ENCODE measurements around the gene UBA6.
"Not testable (repeated sequence)": the region's sequence is repeated elsewhere in the genome, so short reads cannot be mapped to it uniquely, and the experiment has no call there.

The UBA6 gene

GRCh38 chr4:67651536-67651935, 49.4 kb downstream of the UBA6 start:
- Histone ChIP-seq H3K9ac (ENCODE audit: low read depth, low read length) (no peak overlapping the region), H3K27me3 (ENCODE audit: control insufficient read depth, insufficient read depth, low read length) (no peaks in the 10 kb centered on the region), H3K9me3 (replicated peaks; ENCODE audit: low read length) (no peaks in the 10 kb centered on the region), H3K4me1 (ENCODE audit: control insufficient read depth, insufficient read depth, low read length) (no peaks in the 10 kb centered on the region), H3K4me2 (ENCODE audit: low read length) (no peak overlapping the region), H3K4me3 (ENCODE audit: low read length) (no peak overlapping the region), H3K36me3 (ENCODE audit: insufficient read depth, low read length) (peaks cover 14% of the 10 kb centered on the region)

GRCh38 chr4:67638136-67638535, 62.8 kb downstream of the UBA6 start:
- H3K4me2 ChIP-seq (ENCODE audit: low read length), result no peak overlapping the region
- peaks cover 42% of the 10 kb centered on the region for H3K36me3 ChIP-seq (ENCODE audit: insufficient read depth, low read length)
- no peaks in the 10 kb centered on the region for H3K27me3 ChIP-seq (ENCODE audit: control insufficient read depth, insufficient read depth, low read length)
- no peaks in the 10 kb centered on the region for H3K4me1 ChIP-seq (ENCODE audit: control insufficient read depth, insufficient read depth, low read length)
- no peaks in the 10 kb centered on the region for H3K9me3 ChIP-seq (replicated peaks; ENCODE audit: low read length)
- H3K9ac ChIP-seq (ENCODE audit: low read depth, low read length), result no peak overlapping the region
- H3K4me3 ChIP-seq (ENCODE audit: low read length), result no peak overlapping the region

GRCh38 chr4:67636978-67637377, 64.0 kb downstream of the UBA6 start:
- not testable (repeated sequence) for H3K9ac ChIP-seq (ENCODE audit: low read depth, low read length); H3K4me3 ChIP-seq (ENCODE audit: low read length); H3K4me1 ChIP-seq (ENCODE audit: control insufficient read depth, insufficient read depth, low read length); H3K27me3 ChIP-seq (ENCODE audit: control insufficient read depth, insufficient read depth, low read length); H3K4me2 ChIP-seq (ENCODE audit: low read length); H3K9me3 ChIP-seq (replicated peaks; ENCODE audit: low read length)
- peaks cover 48% of the 10 kb centered on the region for H3K36me3 ChIP-seq (ENCODE audit: insufficient read depth, low read length)

- H3K9ac ChIP-seq (ENCODE audit: low read depth, low read length), result no peak overlapping the region
- peaks cover 57% of the 10 kb centered on the region for H3K36me3 ChIP-seq (ENCODE audit: insufficient read depth, low read length)
- no peaks in the 10 kb centered on the region for H3K27me3 ChIP-seq (ENCODE audit: control insufficient read depth, insufficient read depth, low read length)
- H3K4me1 ChIP-seq (ENCODE audit: control insufficient read depth, insufficient read depth, low read length), result no peaks in the 10 kb centered on the region
- H3K4me2 ChIP-seq (ENCODE audit: low read length), result no peak overlapping the region
- no peak overlapping the region for H3K4me3 ChIP-seq (ENCODE audit: low read length)
- no peaks in the 10 kb centered on the region for H3K9me3 ChIP-seq (replicated peaks; ENCODE audit: low read length)
These were observed 65.6 kb downstream of the UBA6 start for GRCh38 chr4:67635331-67635730.

- Histone ChIP-seq H3K4me1 (ENCODE audit: control insufficient read depth, insufficient read depth, low read length) (no peaks in the 10 kb centered on the region), H3K4me2 (ENCODE audit: low read length) (no peak overlapping the region), H3K4me3 (ENCODE audit: low read length) (no peak overlapping the region), H3K9me3 (replicated peaks; ENCODE audit: low read length) (no peaks in the 10 kb centered on the region), H3K27me3 (ENCODE audit: control insufficient read depth, insufficient read depth, low read length) (no peaks in the 10 kb centered on the region), H3K36me3 (ENCODE audit: insufficient read depth, low read length) (peaks cover 58% of the 10 kb centered on the region), H3K9ac (ENCODE audit: low read depth, low read length) (no peak overlapping the region)
These were observed 66.2 kb downstream of the UBA6 start for GRCh38 chr4:67634741-67635140.

- H3K9me3 ChIP-seq (replicated peaks; ENCODE audit: low read length), result no peaks in the 10 kb centered on the region
- no peak overlapping the region for H3K4me3 ChIP-seq (ENCODE audit: low read length)
- no peak overlapping the region for H3K4me2 ChIP-seq (ENCODE audit: low read length)
- H3K9ac ChIP-seq (ENCODE audit: low read depth, low read length), result no peak overlapping the region
- H3K27me3 ChIP-seq (ENCODE audit: control insufficient read depth, insufficient read depth, low read length), result no peaks in the 10 kb centered on the region
- H3K4me1 ChIP-seq (ENCODE audit: control insufficient read depth, insufficient read depth, low read length), result no peaks in the 10 kb centered on the region
- H3K36me3 ChIP-seq (ENCODE audit: insufficient read depth, low read length), result peaks cover 57% of the 10 kb centered on the region
These were observed 68.5 kb downstream of the UBA6 start for GRCh38 chr4:67632492-67632891.

GRCh38 chr4:67624939-67625338, 76.0 kb downstream of the UBA6 start:
- Histone ChIP-seq H3K36me3 (ENCODE audit: insufficient read depth, low read length) (peaks cover 62% of the 10 kb centered on the region), H3K4me1 (ENCODE audit: control insufficient read depth, insufficient read depth, low read length) (no peaks in the 10 kb centered on the region), H3K4me2 (ENCODE audit: low read length) (no peak overlapping the region), H3K27me3 (ENCODE audit: control insufficient read depth, insufficient read depth, low read length) (no peaks in the 10 kb centered on the region), H3K9me3 (replicated peaks; ENCODE audit: low read length) (no peaks in the 10 kb centered on the region), H3K9ac (ENCODE audit: low read depth, low read length) (no peak overlapping the region), H3K4me3 (ENCODE audit: low read length) (no peak overlapping the region)

- no peaks in the 10 kb centered on the region for H3K4me1 ChIP-seq (ENCODE audit: control insufficient read depth, insufficient read depth, low read length)
- H3K36me3 ChIP-seq (ENCODE audit: insufficient read depth, low read length), result peaks cover 28% of the 10 kb centered on the region
- H3K27me3 ChIP-seq (ENCODE audit: control insufficient read depth, insufficient read depth, low read length), result no peaks in the 10 kb centered on the region
- H3K9me3 ChIP-seq (replicated peaks; ENCODE audit: low read length), result no peaks in the 10 kb centered on the region
- no peak overlapping the region for H3K4me2 ChIP-seq (ENCODE audit: low read length)
- no peak overlapping the region for H3K9ac ChIP-seq (ENCODE audit: low read depth, low read length)
- no peak overlapping the region for H3K4me3 ChIP-seq (ENCODE audit: low read length)
These were observed 84.5 kb downstream of the UBA6 start for GRCh38 chr4:67616478-67616877.

GRCh38 chr4:67615119-67615518, 85.8 kb downstream of the UBA6 start:
- Histone ChIP-seq H3K36me3 (ENCODE audit: insufficient read depth, low read length) (peaks cover 15% of the 10 kb centered on the region), H3K9ac (ENCODE audit: low read depth, low read length) (no peak overlapping the region)

GRCh38 chr4:67614186-67614585, 86.8 kb downstream of the UBA6 start:
- peaks cover 14% of the 10 kb centered on the region for H3K36me3 ChIP-seq (ENCODE audit: insufficient read depth, low read length)
- H3K9me3 ChIP-seq (replicated peaks; ENCODE audit: low read length), result no peaks in the 10 kb centered on the region
- H3K4me3 ChIP-seq (ENCODE audit: low read length), result no peak overlapping the region
- no peaks in the 10 kb centered on the region for H3K4me1 ChIP-seq (ENCODE audit: control insufficient read depth, insufficient read depth, low read length)
- no peak overlapping the region for H3K9ac ChIP-seq (ENCODE audit: low read depth, low read length)
- no peaks in the 10 kb centered on the region for H3K27me3 ChIP-seq (ENCODE audit: control insufficient read depth, insufficient read depth, low read length)
- H3K4me2 ChIP-seq (ENCODE audit: low read length), result no peak overlapping the region

More at GRCh38 chr4:67615119-67615518, 85.8 kb downstream of the UBA6 start:
- Histone ChIP-seq H3K27me3 (ENCODE audit: control insufficient read depth, insufficient read depth, low read length) (no peaks in the 10 kb centered on the region), H3K4me2 (ENCODE audit: low read length) (no peak overlapping the region), H3K4me1 (ENCODE audit: control insufficient read depth, insufficient read depth, low read length) (no peaks in the 10 kb centered on the region), H3K4me3 (ENCODE audit: low read length) (no peak overlapping the region), H3K9me3 (replicated peaks; ENCODE audit: low read length) (no peaks in the 10 kb centered on the region)

GRCh38 chr4:67608027-67608426, 92.9 kb downstream of the UBA6 start:
- H3K9ac ChIP-seq (ENCODE audit: low read depth, low read length), result no peak overlapping the region
- no peak overlapping the region for H3K4me2 ChIP-seq (ENCODE audit: low read length)
- H3K9me3 ChIP-seq (replicated peaks; ENCODE audit: low read length), result no peaks in the 10 kb centered on the region
- H3K27me3 ChIP-seq (ENCODE audit: control insufficient read depth, insufficient read depth, low read length), result no peaks in the 10 kb centered on the region
- H3K4me3 ChIP-seq (ENCODE audit: low read length), result no peak overlapping the region
- H3K36me3 ChIP-seq (ENCODE audit: insufficient read depth, low read length), result no peaks in the 10 kb centered on the region
- H3K4me1 ChIP-seq (ENCODE audit: control insufficient read depth, insufficient read depth, low read length), result no peaks in the 10 kb centered on the region

- Histone ChIP-seq H3K9me3 (replicated peaks; ENCODE audit: low read length) (no peaks in the 10 kb centered on the region), H3K4me1 (ENCODE audit: control insufficient read depth, insufficient read depth, low read length) (no peaks in the 10 kb centered on the region), H3K36me3 (ENCODE audit: insufficient read depth, low read length) (no peaks in the 10 kb centered on the region), H3K4me2 (ENCODE audit: low read length) (no peak overlapping the region), H3K4me3 (ENCODE audit: low read length) (no peak overlapping the region), H3K27me3 (ENCODE audit: control insufficient read depth, insufficient read depth, low read length) (no peaks in the 10 kb centered on the region), H3K9ac (ENCODE audit: low read depth, low read length) (no peak overlapping the region)
These were observed 96.2 kb downstream of the UBA6 start for GRCh38 chr4:67604749-67605148.

All from skeletal muscle satellite cell (primary cell).